Mucosa of descending colon (tissue), 3 donors: ENCODE results near the gene MRC1. TPM values are rescaled to one million over a fixed set of nuclear protein-coding genes. Genes with fewer than 3 reads are reported as not detected.

Experiments
- ATAC-seq: fragments of 200-7000 bp; cut with Tn5 transposase; one replicate; pipeline ENCODE4 v1.9.1; 2020; ENCODE audit warnings: mild to moderate bottlenecking, moderate library complexity
- DNase-seq, 3 donors: peaks; one replicate each; pipeline ENCODE4 v3.0.0-alpha.2; 2020
- H3K36me3 ChIP-seq: fragments of 200-600 bp; one replicate; pipeline ENCODE4 v1.8.0; 2021; ENCODE audit warnings: low read depth, mild to moderate bottlenecking
- H3K4me1 ChIP-seq: fragments of 200-600 bp; one replicate; pipeline ENCODE4 v1.8.0; 2021; ENCODE audit warnings: low read depth, mild to moderate bottlenecking
- H3K4me3 ChIP-seq: fragments of 200-600 bp; one replicate; pipeline ENCODE4 v1.8.0; 2021; ENCODE audit warnings: mild to moderate bottlenecking
- H3K9me3 ChIP-seq: fragments of 200-600 bp; one replicate; pipeline ENCODE4 v1.8.0; 2021; ENCODE audit warnings: mild to moderate bottlenecking
- CTCF ChIP-seq: fragments of 200-600 bp; IDR thresholded peaks from one replicate; pipeline ENCODE4 v1.8.0; 2022; ENCODE audit warnings: antibody characterized with exemption, mild to moderate bottlenecking
- intact Hi-C, 2 donors: fragments of 100-400 bp; cut with DNase I in 1 of 2; cut with micrococcal nuclease in 1 of 2; formaldehyde crosslinking; loops; one replicate each; pipeline versions ENCODE4 v1.11.0 to v1.11.1; 2022; cut with DNase I, micrococcal nuclease
- total RNA-seq, 3 donors: library from RNA; stranded (reverse); fragmentation: NEBNext Ultra II Directional in 2 of 3; extraction: Animal tissue kit (Norgen Biotek cat#: 25700) in 2 of 3; gene quantifications; one replicate each; pipeline versions ENCODE4 v1.2.1 to v1.2.4, GENCODE V29; 2021 to 2023
- donor health status: DM: no; HTN: no; CAD: no; lungs with moderate emphysema.
- donor health status: DM: no; HTN: no; CAD: no.
- donor health status: DM: no; HTN: yes; CAD: no.

Gene MRC1
- total RNA-seq, 3 donors from 2014 or later: 6.9 to 48.4 (median 43.0) TPM

GRCh38 chr10:17795083-17795482, 14.1 kb upstream of the MRC1 start:
- H3K9me3 ChIP-seq: no peaks in the 10 kb centered on the region
- no peak overlapping the region for H3K4me3 ChIP-seq
- DNase-seq: no peak
- peak; percentile 69 for ATAC-seq
- no peaks in the 10 kb centered on the region for H3K36me3 ChIP-seq
- no peak for TF ChIP-seq CTCF
- H3K4me1 ChIP-seq: peaks cover 10% of the 10 kb centered on the region
- intact Hi-C loops: no loop called here

- no peak overlapping the region for H3K4me3 ChIP-seq
- H3K36me3 ChIP-seq: no peaks in the 10 kb centered on the region
- H3K9me3 ChIP-seq: no peaks in the 10 kb centered on the region
- peak; percentile 66 for ATAC-seq
- intact Hi-C loops: no loop called here
- peak in 2 of 3 donors; percentile 34 to 46 for DNase-seq
- peaks cover 10% of the 10 kb centered on the region for H3K4me1 ChIP-seq
- no peak for TF ChIP-seq CTCF
Observed at GRCh38 chr10:17795813-17796594, 13.1 kb upstream of the MRC1 start.

- peak; percentile 47 for ATAC-seq
Observed at GRCh38 chr10:17801507-17801906, 7.6 kb upstream of the MRC1 start.

GRCh38 chr10:17802350-17802749, 6.8 kb upstream of the MRC1 start:
- ATAC-seq (no peak), DNase-seq (no peak)
- no peaks in the 10 kb centered on the region for H3K36me3 ChIP-seq
- H3K4me1 ChIP-seq: no peaks in the 10 kb centered on the region
- intact Hi-C loops: no loop called here
- no peak for TF ChIP-seq CTCF
- no peak overlapping the region for H3K4me3 ChIP-seq
- H3K9me3 ChIP-seq: no peaks in the 10 kb centered on the region

More at GRCh38 chr10:17801507-17801906, 7.6 kb upstream of the MRC1 start:
- H3K36me3 ChIP-seq: no peaks in the 10 kb centered on the region
- intact Hi-C loops: no loop called here
- DNase-seq: no peak
- H3K9me3 ChIP-seq: no peaks in the 10 kb centered on the region
- no peak overlapping the region for H3K4me3 ChIP-seq
- peaks cover 2% of the 10 kb centered on the region for H3K4me1 ChIP-seq
- TF ChIP-seq CTCF: no peak

- no peak for TF ChIP-seq CTCF
- DNase-seq: no peak
- intact Hi-C loops: no loop called here
- Histone ChIP-seq H3K9me3 (no peaks in the 10 kb centered on the region), H3K36me3 (no peaks in the 10 kb centered on the region), H3K4me3 (no peak overlapping the region), H3K4me1 (no peaks in the 10 kb centered on the region)
- ATAC-seq: no peak
Observed at GRCh38 chr10:17802976-17803375, 6.2 kb upstream of the MRC1 start.
